ENCODE measurements around the gene CFAP46. TPM values are rescaled to one million over a fixed set of nuclear protein-coding genes. Genes with fewer than 3 reads are reported as not detected.

Gene CFAP46
- total and polyA plus RNA-seq, 2 experiments from 2014 or later: 3.1 to 5.4 TPM

DNA sequence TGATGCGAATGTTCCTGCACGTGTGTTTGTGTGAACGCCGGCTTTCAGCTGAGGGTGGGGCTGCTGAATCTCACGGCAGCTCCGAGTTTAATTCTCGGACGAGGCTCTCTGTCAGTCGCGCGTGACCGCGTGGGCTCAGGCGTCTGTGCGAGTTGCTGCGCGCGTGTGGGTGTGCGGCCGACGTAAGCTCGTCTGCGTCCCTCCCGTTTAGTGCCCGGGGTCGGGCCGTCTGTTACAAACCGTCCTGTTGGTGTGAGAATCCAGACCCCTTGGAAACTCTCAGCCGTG is 41.6 kb upstream of the CFAP46 start:
- Mint-ChIP-seq H3K27ac (no peak overlapping the region), H3K4me1 (peaks cover 8% of the 10 kb centered on the region), H3K36me3 (ENCODE audit: low read depth) (no peaks in the 10 kb centered on the region), H3K4me3 (no peak overlapping the region), H3K27me3 (ENCODE audit: insufficient read depth, low read depth, poor library complexity) (peaks cover 6% of the 10 kb centered on the region), H3K9me3 (no peaks in the 10 kb centered on the region)
- Histone ChIP-seq H3K36me3 (ENCODE audit: insufficient read depth) (no peaks in the 10 kb centered on the region), H3K79me2 (replicated peaks; ENCODE audit: insufficient read depth) (no peaks in the 10 kb centered on the region), H3K4me1 (ENCODE audit: insufficient read depth) (no peaks in the 10 kb centered on the region), H3F3A (replicated peaks; ENCODE audit: low read depth) (no peaks in the 10 kb centered on the region), H3K4me3 (no peak overlapping the region), H4K20me1 (replicated peaks; ENCODE audit: insufficient read depth) (no peaks in the 10 kb centered on the region), H3K27me3 (ENCODE audit: insufficient read depth) (no peaks in the 10 kb centered on the region), H2AFZ (no peak overlapping the region), H3K27ac (ENCODE audit: low read depth) (no peak overlapping the region), H3K4me2 (no peak overlapping the region), H3K9me2 (ENCODE audit: insufficient read depth) (no peaks in the 10 kb centered on the region)
- no peak for TF ChIP-seq REST (IDR thresholded peaks at IDR 0.05; ENCODE audit: unreplicated experiment)
- DNase-seq (ENCODE audit: low spot score) (no peak), ATAC-seq (no peak)

- Histone ChIP-seq H3K27me3 (ENCODE audit: insufficient read depth) (no peaks in the 10 kb centered on the region), H4K20me1 (replicated peaks; ENCODE audit: insufficient read depth) (no peaks in the 10 kb centered on the region), H3K9me2 (ENCODE audit: insufficient read depth) (no peaks in the 10 kb centered on the region), H3K4me1 (ENCODE audit: insufficient read depth) (no peaks in the 10 kb centered on the region), H3F3A (replicated peaks; ENCODE audit: low read depth) (no peaks in the 10 kb centered on the region), H3K4me2 (no peak overlapping the region), H3K27ac (ENCODE audit: low read depth) (no peak overlapping the region), H3K79me2 (replicated peaks; ENCODE audit: insufficient read depth) (no peaks in the 10 kb centered on the region), H3K36me3 (ENCODE audit: insufficient read depth) (no peaks in the 10 kb centered on the region), H3K4me3 (no peak overlapping the region), H2AFZ (no peak overlapping the region)
- ATAC-seq (no peak), DNase-seq (ENCODE audit: low spot score) (no peak)
- Mint-ChIP-seq H3K4me3 (no peak overlapping the region), H3K4me1 (peaks cover 8% of the 10 kb centered on the region), H3K36me3 (ENCODE audit: low read depth) (no peaks in the 10 kb centered on the region), H3K27ac (no peak overlapping the region), H3K9me3 (no peaks in the 10 kb centered on the region), H3K27me3 (ENCODE audit: insufficient read depth, low read depth, poor library complexity) (peaks cover 6% of the 10 kb centered on the region)
- TF ChIP-seq EZH2 (IDR thresholded peaks at IDR 0.05; ENCODE audit: low read depth, unreplicated experiment) (no peak), REST (IDR thresholded peaks at IDR 0.05; ENCODE audit: unreplicated experiment) (no peak), STAT1 (IDR thresholded peaks at IDR 0.05; ENCODE audit: unreplicated experiment) (no peak)
- TF ChIP-seq, protein P1, sequence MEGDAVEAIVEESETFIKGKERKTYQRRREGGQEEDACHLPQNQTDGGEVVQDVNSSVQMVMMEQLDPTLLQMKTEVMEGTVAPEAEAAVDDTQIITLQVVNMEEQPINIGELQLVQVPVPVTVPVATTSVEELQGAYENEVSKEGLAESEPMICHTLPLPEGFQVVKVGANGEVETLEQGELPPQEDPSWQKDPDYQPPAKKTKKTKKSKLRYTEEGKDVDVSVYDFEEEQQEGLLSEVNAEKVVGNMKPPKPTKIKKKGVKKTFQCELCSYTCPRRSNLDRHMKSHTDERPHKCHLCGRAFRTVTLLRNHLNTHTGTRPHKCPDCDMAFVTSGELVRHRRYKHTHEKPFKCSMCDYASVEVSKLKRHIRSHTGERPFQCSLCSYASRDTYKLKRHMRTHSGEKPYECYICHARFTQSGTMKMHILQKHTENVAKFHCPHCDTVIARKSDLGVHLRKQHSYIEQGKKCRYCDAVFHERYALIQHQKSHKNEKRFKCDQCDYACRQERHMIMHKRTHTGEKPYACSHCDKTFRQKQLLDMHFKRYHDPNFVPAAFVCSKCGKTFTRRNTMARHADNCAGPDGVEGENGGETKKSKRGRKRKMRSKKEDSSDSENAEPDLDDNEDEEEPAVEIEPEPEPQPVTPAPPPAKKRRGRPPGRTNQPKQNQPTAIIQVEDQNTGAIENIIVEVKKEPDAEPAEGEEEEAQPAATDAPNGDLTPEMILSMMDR (conservative IDR thresholded peaks at IDR 0.05; ENCODE audit: low read depth in 2 of 2): no peak
Observed at GRCh38 chr10:132983252-132984007, 41.1 kb upstream of the CFAP46 start.
